Nephron progenitor cell (in vitro differentiated cells): ENCODE results near the gene ATP5PF.
"Not testable (repeated sequence)": the region's sequence is repeated elsewhere in the genome, so short reads cannot be mapped to it uniquely, and the experiment has no call there.

ENCODE experiments used
- DNase-seq: peaks from one replicate; pipeline ENCODE4 v3.0.0; 2021
- H3K27ac Mint-ChIP-seq: 2 replicates; pipeline ENCODE4 v1.8.0; 2021; ENCODE audit warnings: mild to moderate bottlenecking, moderate library complexity, mixed read lengths
- H3K27me3 Mint-ChIP-seq: 2 replicates; pipeline ENCODE4 v1.8.0; 2021; ENCODE audit warnings: mild to moderate bottlenecking, low read depth, mixed read lengths; ENCODE audit not compliant: poor library complexity
- H3K36me3 Mint-ChIP-seq: 2 replicates; pipeline ENCODE4 v1.8.0; 2021; ENCODE audit warnings: low read depth, mixed read lengths
- H3K4me1 Mint-ChIP-seq: 2 replicates; pipeline ENCODE4 v1.8.0; 2021; ENCODE audit warnings: mixed read lengths
- H3K4me3 Mint-ChIP-seq: 2 replicates; pipeline ENCODE4 v1.8.0; 2021; ENCODE audit warnings: mild to moderate bottlenecking, moderate library complexity, mixed read lengths
- H3K9me3 Mint-ChIP-seq: 2 replicates; pipeline ENCODE4 v1.8.0; 2021; ENCODE audit warnings: mild to moderate bottlenecking, moderate library complexity, mixed read lengths
- TF ChIP-seq, protein P1 (sequence below): fragments of 200-600 bp; sonication (generic); IDR thresholded peaks from 2 replicates; pipeline ENCODE4 v1.5.0; 2021; ENCODE audit warnings: antibody characterized with exemption

The ATP5PF gene

DNA sequence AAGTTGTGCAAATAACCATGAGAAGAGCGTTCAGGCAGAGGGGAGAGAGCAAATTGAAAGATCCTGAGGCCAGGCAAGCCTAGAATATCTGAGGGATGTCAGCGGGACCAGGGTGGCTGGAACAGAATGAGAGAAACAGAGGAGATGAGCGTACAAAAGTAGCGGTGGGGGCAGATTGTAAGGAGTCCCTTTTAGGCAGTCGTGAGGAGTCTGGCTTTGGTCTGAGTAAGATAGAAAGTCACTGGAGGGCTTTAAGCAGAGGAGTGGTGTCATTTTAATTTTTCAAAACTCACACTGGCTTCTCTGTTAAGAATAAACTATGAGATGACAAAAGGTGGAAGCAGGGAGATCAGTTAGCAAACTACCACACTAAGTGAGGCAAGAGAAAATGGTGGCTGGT lies 24.2 kb downstream of the ATP5PF start:
- Mint-ChIP-seq H3K27me3 (peaks cover 4% of the 10 kb centered on the region), H3K27ac (peak overlapping the region; percentile 77), H3K36me3 (peaks cover 4% of the 10 kb centered on the region), H3K4me3 (no peak overlapping the region), H3K4me1 (no peaks in the 10 kb centered on the region), H3K9me3 (no peaks in the 10 kb centered on the region)
- no peak for DNase-seq
- TF ChIP-seq, protein P1, sequence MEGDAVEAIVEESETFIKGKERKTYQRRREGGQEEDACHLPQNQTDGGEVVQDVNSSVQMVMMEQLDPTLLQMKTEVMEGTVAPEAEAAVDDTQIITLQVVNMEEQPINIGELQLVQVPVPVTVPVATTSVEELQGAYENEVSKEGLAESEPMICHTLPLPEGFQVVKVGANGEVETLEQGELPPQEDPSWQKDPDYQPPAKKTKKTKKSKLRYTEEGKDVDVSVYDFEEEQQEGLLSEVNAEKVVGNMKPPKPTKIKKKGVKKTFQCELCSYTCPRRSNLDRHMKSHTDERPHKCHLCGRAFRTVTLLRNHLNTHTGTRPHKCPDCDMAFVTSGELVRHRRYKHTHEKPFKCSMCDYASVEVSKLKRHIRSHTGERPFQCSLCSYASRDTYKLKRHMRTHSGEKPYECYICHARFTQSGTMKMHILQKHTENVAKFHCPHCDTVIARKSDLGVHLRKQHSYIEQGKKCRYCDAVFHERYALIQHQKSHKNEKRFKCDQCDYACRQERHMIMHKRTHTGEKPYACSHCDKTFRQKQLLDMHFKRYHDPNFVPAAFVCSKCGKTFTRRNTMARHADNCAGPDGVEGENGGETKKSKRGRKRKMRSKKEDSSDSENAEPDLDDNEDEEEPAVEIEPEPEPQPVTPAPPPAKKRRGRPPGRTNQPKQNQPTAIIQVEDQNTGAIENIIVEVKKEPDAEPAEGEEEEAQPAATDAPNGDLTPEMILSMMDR, result no peak

DNA sequence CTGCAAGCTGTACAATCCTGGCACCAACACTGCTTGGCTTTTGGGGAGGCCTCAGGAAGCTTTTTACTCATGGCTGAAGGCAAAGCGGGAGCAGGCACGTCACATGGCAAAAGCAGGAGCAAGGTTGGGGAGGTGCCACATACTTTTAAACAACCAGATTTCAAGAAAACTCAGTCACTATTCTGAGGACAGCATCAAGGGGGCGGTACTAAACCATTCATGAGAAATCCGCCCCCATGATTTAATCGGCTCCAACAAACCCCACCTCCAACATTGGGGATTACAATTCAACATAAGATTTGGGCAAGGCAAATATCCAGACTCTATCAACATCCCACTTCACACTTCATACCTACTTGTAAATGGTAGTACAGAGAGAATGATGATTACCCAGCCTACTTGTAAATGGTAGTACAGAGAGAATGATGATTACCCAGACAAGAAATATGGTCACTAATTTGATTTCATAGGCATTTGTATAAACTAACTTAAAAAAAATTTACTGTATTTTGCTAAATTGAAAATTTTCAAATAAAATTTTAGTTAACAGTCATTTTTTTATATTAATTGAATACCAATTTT lies 24.9 kb downstream of the ATP5PF start:
- TF ChIP-seq, protein P1, result no peak
- peaks cover 4% of the 10 kb centered on the region for H3K36me3 Mint-ChIP-seq
- no peak overlapping the region for H3K4me3 Mint-ChIP-seq
- no peaks in the 10 kb centered on the region for H3K9me3 Mint-ChIP-seq
- no peak overlapping the region for H3K27ac Mint-ChIP-seq
- peaks cover 4% of the 10 kb centered on the region for H3K27me3 Mint-ChIP-seq
- H3K4me1 Mint-ChIP-seq, result no peaks in the 10 kb centered on the region
- no peak for DNase-seq

DNA sequence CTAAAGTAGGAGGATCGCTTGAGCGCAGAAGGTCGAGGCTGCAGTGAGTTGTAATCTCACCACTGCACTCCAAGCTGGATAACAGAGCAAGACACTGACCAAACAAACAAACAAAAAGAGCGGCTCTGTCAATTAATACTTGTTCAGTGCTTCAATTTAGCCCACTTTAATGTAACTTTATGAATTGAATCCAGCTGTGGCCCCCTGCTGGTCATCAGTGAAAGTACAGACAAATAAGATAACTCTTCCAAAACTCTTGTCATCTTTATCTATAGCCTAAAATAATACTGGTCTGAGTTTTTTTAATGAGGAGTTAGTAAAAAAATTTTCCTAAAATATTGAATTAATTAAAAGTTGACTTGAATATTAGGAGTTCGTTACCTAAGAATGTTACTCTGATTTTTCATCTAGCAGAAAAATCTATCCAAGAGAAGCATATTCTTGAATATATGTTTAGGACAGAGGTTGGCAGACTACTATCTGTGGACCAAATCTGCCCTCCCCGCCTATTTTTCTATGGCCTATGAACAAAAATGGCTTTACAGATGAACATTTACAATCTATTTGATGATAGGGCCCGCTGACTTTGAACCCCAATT lies 26.1 kb downstream of the ATP5PF start:
- DNase-seq, result peak; percentile 28
- Mint-ChIP-seq H3K27ac (no peak overlapping the region), H3K36me3 (peaks cover 4% of the 10 kb centered on the region), H3K4me1 (no peaks in the 10 kb centered on the region), H3K4me3 (no peak overlapping the region), H3K27me3 (peaks cover 4% of the 10 kb centered on the region), H3K9me3 (no peaks in the 10 kb centered on the region)
- TF ChIP-seq, protein P1, result peak; percentile 86

DNA sequence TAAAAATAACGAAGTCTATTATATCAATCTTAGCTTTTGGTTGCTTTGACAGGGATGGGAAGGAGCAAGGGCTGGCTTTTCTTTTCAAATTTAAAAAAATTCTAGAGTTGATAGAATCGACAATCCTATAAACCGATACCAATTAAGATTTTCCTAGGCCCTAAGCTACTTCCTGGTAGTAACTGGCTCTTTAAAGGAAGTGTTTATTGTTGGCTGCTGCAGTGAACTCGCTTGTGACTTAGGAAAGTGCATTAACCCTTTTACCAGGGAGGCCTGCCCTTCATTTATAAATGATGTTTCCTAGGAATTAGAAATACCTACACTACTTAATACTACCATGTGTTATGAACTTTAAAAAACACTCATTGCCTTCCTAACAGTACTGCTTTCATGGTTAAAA lies 33.2 kb downstream of the ATP5PF start:
- Mint-ChIP-seq H3K4me1 (no peaks in the 10 kb centered on the region), H3K36me3 (peaks cover 22% of the 10 kb centered on the region), H3K4me3 (no peak overlapping the region), H3K9me3 (peaks cover 6% of the 10 kb centered on the region), H3K27me3 (peaks cover 2% of the 10 kb centered on the region), H3K27ac (no peak overlapping the region)
- TF ChIP-seq, protein P1, result no peak
- no peak for DNase-seq

DNA sequence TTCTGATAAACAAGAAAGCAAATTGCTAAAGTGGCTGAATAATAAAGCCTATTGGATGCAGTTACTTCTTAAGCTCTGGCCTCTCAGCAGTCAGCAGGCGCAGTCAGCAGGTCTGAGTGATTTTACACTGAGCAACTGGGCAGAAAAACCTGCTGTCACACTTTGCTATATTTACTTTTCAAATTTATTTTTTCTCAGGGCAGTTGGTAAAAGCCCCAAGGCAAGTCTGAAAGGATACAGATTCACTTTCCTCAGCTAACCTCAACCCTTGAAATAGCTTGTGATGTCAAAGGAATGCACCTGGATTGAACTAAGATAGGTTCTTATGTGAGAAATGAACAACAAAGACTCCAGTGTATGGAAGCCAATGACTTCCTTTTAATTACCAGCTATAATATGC lies 34.0 kb downstream of the ATP5PF start:
- H3K9me3 Mint-ChIP-seq, result peaks cover 11% of the 10 kb centered on the region
- H3K36me3 Mint-ChIP-seq, result peaks cover 23% of the 10 kb centered on the region
- H3K4me1 Mint-ChIP-seq, result no peaks in the 10 kb centered on the region
- TF ChIP-seq, protein P1, result no peak
- H3K27me3 Mint-ChIP-seq, result peaks cover 2% of the 10 kb centered on the region
- DNase-seq, result no peak
- no peak overlapping the region for H3K4me3 Mint-ChIP-seq
- H3K27ac Mint-ChIP-seq, result no peak overlapping the region

DNA sequence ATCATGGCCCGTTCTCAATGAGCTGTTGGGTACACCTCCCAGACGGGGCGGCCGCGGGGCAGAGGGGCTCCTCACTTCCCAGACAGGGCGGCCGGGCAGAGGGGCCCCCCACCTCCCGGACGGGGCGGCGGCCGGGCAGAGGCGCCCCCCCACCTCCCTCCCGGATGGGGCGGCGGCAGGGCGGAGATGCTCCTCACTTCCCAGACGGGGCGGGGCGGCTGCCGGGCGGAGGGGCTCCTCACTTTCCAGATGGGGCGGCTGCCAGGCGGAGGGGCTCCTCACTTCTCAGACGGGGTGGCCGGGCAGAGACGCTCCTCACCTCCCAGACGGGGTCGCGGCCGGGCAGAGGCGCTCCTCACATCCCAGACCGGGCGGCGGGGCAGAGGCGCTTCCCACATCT lies 39.2 kb downstream of the ATP5PF start:
- DNase-seq, H3K4me1 Mint-ChIP-seq, H3K27me3 Mint-ChIP-seq, H3K27ac Mint-ChIP-seq, H3K4me3 Mint-ChIP-seq: not testable (repeated sequence)
- peaks cover 11% of the 10 kb centered on the region for H3K9me3 Mint-ChIP-seq
- peaks cover 33% of the 10 kb centered on the region for H3K36me3 Mint-ChIP-seq
